ENCODE data around the gene ADH7.

ADH7 gene

GRCh38 chr4:99381588-99382175 lies 53.5 kb downstream of the ADH7 start:
- Histone ChIP-seq H3K9me3 (ENCODE audit: control insufficient read depth, insufficient read depth, low read depth, low read length) (no peaks in the 10 kb centered on the region), H3K4me3 (ENCODE audit: low read depth, low read length) (no peak overlapping the region), H3K27ac (ENCODE audit: extremely low read depth, low read depth, low read length) (no peak overlapping the region), H3K4me1 (ENCODE audit: control insufficient read depth, insufficient read depth, low read length) (no peaks in the 10 kb centered on the region), H3K36me3 (ENCODE audit: control insufficient read depth in 2 of 2, insufficient read depth in 1 of 2, low read length in 2 of 2) (no peaks in the 10 kb centered on the region)
- ChIA-PET CTCF (interaction anchor here (0.7 kb wide), 1 partner anchor 135 kb away, joined by 8 read pairs; no protein-coding TSS in a partner anchor), POLR2A (no interaction called here)
- TF ChIP-seq ZNF121 (tag by site-specific recombination; IDR thresholded peaks at IDR 0.05) (no peak), GLIS2 (tag by site-specific recombination; IDR thresholded peaks at IDR 0.05) (no peak)

GRCh38 chr4:99379571-99379970 lies 55.6 kb downstream of the ADH7 start:
- Histone ChIP-seq H3K4me3 (ENCODE audit: low read depth, low read length) (no peak overlapping the region), H3K4me1 (ENCODE audit: control insufficient read depth, insufficient read depth, low read length) (no peaks in the 10 kb centered on the region), H3K36me3 (ENCODE audit: control insufficient read depth in 2 of 2, insufficient read depth in 1 of 2, low read length in 2 of 2) (no peaks in the 10 kb centered on the region), H3K27ac (ENCODE audit: extremely low read depth, low read depth, low read length) (no peak overlapping the region), H3K9me3 (ENCODE audit: control insufficient read depth, insufficient read depth, low read depth, low read length) (no peaks in the 10 kb centered on the region)
- ChIA-PET CTCF (interaction anchor here (1.4 kb wide), 1 partner anchor 26 kb away, joined by 5 read pairs; no protein-coding TSS in a partner anchor), POLR2A (no interaction called here)
- TF ChIP-seq ZNF544 (tag by site-specific recombination; IDR thresholded peaks at IDR 0.05) (no peak), ZNF785 (tag by site-specific recombination; IDR thresholded peaks at IDR 0.05) (no peak), YY1 (tag by site-specific recombination; IDR thresholded peaks at IDR 0.05) (no peak), ZNF23 (tag by site-specific recombination; IDR thresholded peaks at IDR 0.05; ENCODE audit: borderline replicate concordance) (no peak), ZNF513 (tag by site-specific recombination; IDR thresholded peaks at IDR 0.05) (no peak), ZNF214 (tag by site-specific recombination; IDR thresholded peaks at IDR 0.05; ENCODE audit: borderline replicate concordance) (no peak), ZNF366 (tag by site-specific recombination; conservative IDR thresholded peaks at IDR 0.05) (no peak), ZNF610 (tag by site-specific recombination; IDR thresholded peaks at IDR 0.05; ENCODE audit: borderline replicate concordance) (no peak), ZNF571 (tag by site-specific recombination; IDR thresholded peaks at IDR 0.05) (no peak), ZNF791 (tag by site-specific recombination; IDR thresholded peaks at IDR 0.05) (no peak), ZNF416 (tag by site-specific recombination; IDR thresholded peaks at IDR 0.05) (no peak), ZNF561 (tag by site-specific recombination; IDR thresholded peaks at IDR 0.05; ENCODE audit: borderline replicate concordance) (no peak), ZNF596 (tag by site-specific recombination; IDR thresholded peaks at IDR 0.05) (no peak), HOXC10 (CRISPR knock-in tag; IDR thresholded peaks at IDR 0.05) (no peak), ZNF518A (tag by site-specific recombination; conservative IDR thresholded peaks at IDR 0.05; ENCODE audit: low read depth) (no peak), ZNF580 (tag by site-specific recombination; IDR thresholded peaks at IDR 0.05) (no peak)
